Measurements from ENCODE around the gene CUL7.

DNA sequence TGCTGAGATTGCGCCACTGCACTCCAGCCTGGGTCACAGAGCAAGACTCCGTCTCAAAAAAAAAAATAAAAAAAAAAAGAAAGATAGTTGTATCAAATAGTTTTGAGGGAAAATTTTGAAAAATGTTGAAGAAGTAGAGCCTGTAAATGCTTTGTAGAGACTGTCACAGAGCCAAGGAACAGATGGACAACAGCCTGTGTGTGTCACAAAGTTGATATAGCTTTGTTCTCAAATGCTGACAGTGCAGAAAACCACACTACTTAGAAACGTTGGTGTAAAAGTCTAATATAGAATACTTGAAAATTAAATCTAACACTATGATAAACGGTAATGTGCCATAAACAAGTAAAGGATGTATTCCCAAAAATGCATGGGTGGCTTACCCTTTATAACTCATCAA is 47.8 kb upstream of the CUL7 start:
- TF ChIP-seq EZH2phosphoT487 (IDR thresholded peaks at IDR 0.05; ENCODE audit: insufficient read depth, low read depth): no peak
- no peak for TF ChIP-seq EZH2 (IDR thresholded peaks at IDR 0.05; ENCODE audit: insufficient read depth, poor library complexity, severe bottlenecking)
